Measurements from ENCODE around the gene PLEKHG3.

PLEKHG3 gene

GRCh38 chr14:64737391-64738280, 33.4 kb downstream of the PLEKHG3 start:
- peak overlapping the region; percentile 49 for H3K27ac ChIP-seq
- TF ChIP-seq ZFX (IDR thresholded peaks at IDR 0.05) (no peak), CTCF (conservative IDR thresholded peaks at IDR 0.05) (no peak)

GRCh38 chr14:64738281-64738804, 34.1 kb downstream of the PLEKHG3 start:
- TF ChIP-seq CTCF (conservative IDR thresholded peaks at IDR 0.05) (no peak), ZFX (IDR thresholded peaks at IDR 0.05) (no peak)

GRCh38 chr14:64741200-64741599, 37.0 kb downstream of the PLEKHG3 start:
- no peak overlapping the region for H3K27ac ChIP-seq
- TF ChIP-seq CTCF (conservative IDR thresholded peaks at IDR 0.05), result no peak
- TF ChIP-seq ZFX (IDR thresholded peaks at IDR 0.05), result no peak

More at GRCh38 chr14:64738281-64738804, 34.1 kb downstream of the PLEKHG3 start:
- no peak overlapping the region for H3K27ac ChIP-seq

- no peak overlapping the region for H3K27ac ChIP-seq
- TF ChIP-seq CTCF (conservative IDR thresholded peaks at IDR 0.05) (no peak), ZFX (IDR thresholded peaks at IDR 0.05) (no peak)
Measured at GRCh38 chr14:64741961-64742360, 37.7 kb downstream of the PLEKHG3 start.

- TF ChIP-seq ZFX (IDR thresholded peaks at IDR 0.05) (no peak), CTCF (conservative IDR thresholded peaks at IDR 0.05) (no peak)
- H3K27ac ChIP-seq, result no peak overlapping the region
Measured at GRCh38 chr14:64743061-64743460, 38.8 kb downstream of the PLEKHG3 start.

GRCh38 chr14:64745511-64746091, 41.4 kb downstream of the PLEKHG3 start:
- TF ChIP-seq CTCF (conservative IDR thresholded peaks at IDR 0.05), result no peak
- no peak for TF ChIP-seq ZFX (IDR thresholded peaks at IDR 0.05)
- no peak overlapping the region for H3K27ac ChIP-seq

Measured in C4-2B (cell line).